GM23338 (cell line): ENCODE data around the gene EAF2. TPM values are rescaled to one million over a fixed set of nuclear protein-coding genes. Genes with fewer than 3 reads are reported as not detected.

Source experiments
- ATAC-seq: fragments of 200-7000 bp; cut with Tn5 transposase; 3 replicates; pipeline ENCODE4 v1.9.1; 2020
- DNase-seq: peaks from one replicate; pipeline ENCODE4 v3.0.0-alpha.2; 2015; ENCODE audit warnings: low spot score
- H2AFZ ChIP-seq: fragments of 200-600 bp; sonication (generic); 2 replicates; pipeline ENCODE4 v1.8.0; 2016; ENCODE audit warnings: antibody characterized with exemption, mild to moderate bottlenecking, moderate library complexity
- H3F3A ChIP-seq: fragments of 200-600 bp; sonication (generic); replicated peaks from 2 replicates; pipeline ENCODE4 v1.8.0; 2017; ENCODE audit warnings: antibody characterized with exemption, mixed run types, low read depth
- H3K27ac ChIP-seq: fragments of 200-600 bp; sonication (generic); 2 replicates; pipeline ENCODE4 v1.6.1; 2016; ENCODE audit warnings: low read depth
- H3K27me3 ChIP-seq: fragments of 200-600 bp; sonication (generic); 2 replicates; pipeline ENCODE4 v1.8.0; 2016; ENCODE audit warnings: mild to moderate bottlenecking, mixed run types, moderate library complexity; ENCODE audit not compliant: insufficient read depth
- H3K36me3 ChIP-seq: fragments of 200-600 bp; sonication (generic); 2 replicates; pipeline ENCODE4 v1.8.0; 2016; ENCODE audit warnings: mild to moderate bottlenecking; ENCODE audit not compliant: insufficient read depth
- H3K4me1 ChIP-seq: fragments of 200-600 bp; sonication (generic); 2 replicates; pipeline ENCODE4 v1.8.0; 2016; ENCODE audit warnings: mild to moderate bottlenecking, moderate library complexity; ENCODE audit not compliant: insufficient read depth
- H3K4me2 ChIP-seq: fragments of 200-600 bp; sonication (generic); 2 replicates; pipeline ENCODE4 v1.7.1; 2017; ENCODE audit warnings: mixed run types
- H3K4me3 ChIP-seq: fragments of 200-600 bp; sonication (generic); 2 replicates; pipeline ENCODE4 v1.6.1; 2016; ENCODE audit warnings: mixed run types
- H3K79me2 ChIP-seq: fragments of 200-600 bp; sonication (generic); replicated peaks from 2 replicates; pipeline ENCODE4 v1.8.0; 2017; ENCODE audit warnings: mild to moderate bottlenecking; ENCODE audit not compliant: insufficient read depth
- H3K9me2 ChIP-seq: fragments of 200-600 bp; sonication (generic); 2 replicates; pipeline ENCODE4 v1.8.0; 2017; ENCODE audit not compliant: insufficient read depth
- H4K20me1 ChIP-seq: fragments of 200-600 bp; sonication (generic); replicated peaks from 2 replicates; pipeline ENCODE4 v1.8.0; 2017; ENCODE audit warnings: mild to moderate bottlenecking; ENCODE audit not compliant: insufficient read depth
- H3K27ac Mint-ChIP-seq: 2 replicates; pipeline ENCODE4 v1.8.0; 2020; ENCODE audit warnings: inconsistent platforms, mild to moderate bottlenecking, moderate library complexity, mixed read lengths
- H3K27me3 Mint-ChIP-seq: 3 replicates; pipeline ENCODE4 v1.8.0; 2022; ENCODE audit warnings: low read depth, mild to moderate bottlenecking, moderate library complexity, mixed read lengths, inconsistent platforms; ENCODE audit not compliant: insufficient read depth, poor library complexity
- H3K36me3 Mint-ChIP-seq: 3 replicates; pipeline ENCODE4 v1.8.0; 2021; ENCODE audit warnings: low read depth, mild to moderate bottlenecking, inconsistent platforms, moderate library complexity, mixed read lengths
- H3K4me1 Mint-ChIP-seq: 3 replicates; pipeline ENCODE4 v1.8.0; 2020; ENCODE audit warnings: mild to moderate bottlenecking, inconsistent platforms, mixed read lengths
- H3K4me3 Mint-ChIP-seq: 3 replicates; pipeline ENCODE4 v1.8.0; 2021; ENCODE audit warnings: moderate library complexity, mild to moderate bottlenecking, inconsistent platforms, mixed read lengths
- H3K9me3 Mint-ChIP-seq: 3 replicates; pipeline ENCODE4 v1.8.0; 2020; ENCODE audit warnings: moderate library complexity, mild to moderate bottlenecking, inconsistent platforms, mixed read lengths
- CREB1 ChIP-seq: fragments of 250-450 bp; sonication (Bioruptor Pico); IDR thresholded peaks from 2 replicates; pipeline ENCODE4 v1.5.0; 2020; ENCODE audit warnings: low read depth, mild to moderate bottlenecking, moderate library complexity
- ETS1 ChIP-seq: IDR thresholded peaks from 2 replicates; pipeline ENCODE4 v1.6.1; 2016; ENCODE audit warnings: antibody characterized with exemption
- JUNB ChIP-seq: IDR thresholded peaks from one replicate; pipeline ENCODE4 v1.6.1; 2016; ENCODE audit warnings: antibody characterized with exemption; ENCODE audit not compliant: unreplicated experiment
- POLR2AphosphoS5 ChIP-seq: IDR thresholded peaks from 2 replicates; pipeline ENCODE4 v1.6.1; 2016; ENCODE audit warnings: antibody characterized with exemption, low read depth
- REST ChIP-seq: IDR thresholded peaks from one replicate; pipeline ENCODE4 v1.6.1; 2018; ENCODE audit warnings: antibody characterized with exemption; ENCODE audit not compliant: unreplicated experiment
- ZNF114 ChIP-seq: fragments of 250-450 bp; sonication (Bioruptor Pico); IDR thresholded peaks from 2 replicates; pipeline ENCODE4 v1.5.0; 2020; ENCODE audit warnings: mild to moderate bottlenecking, moderate library complexity
- ZNF331 ChIP-seq: fragments of 250-450 bp; sonication (Bioruptor Pico); IDR thresholded peaks from 2 replicates; pipeline ENCODE4 v1.5.0; 2020; ENCODE audit warnings: low read depth, mild to moderate bottlenecking, moderate library complexity
- ZNF462 ChIP-seq: fragments of 250-450 bp; sonication (Bioruptor Pico); IDR thresholded peaks from 2 replicates; pipeline ENCODE4 v1.5.0; 2020; ENCODE audit warnings: mild to moderate bottlenecking, moderate library complexity
- polyA plus RNA-seq: library from polyadenylated mRNA; unstranded; fragments of >200 nt; fragmentation: Nextera tagmentation; extraction: Ambion mirVana; gene quantifications from 2 replicates; pipeline ENCODE4 v1.2.1, GENCODE V29; 2016
- total RNA-seq: library from RNA; depleted of rRNA; stranded (reverse); fragments of >200 nt; shearing (Covaris generic); gene quantifications from 2 replicates; pipeline ENCODE4 v1.2.3, GENCODE V29; 2014

EAF2 gene
- total and polyA plus RNA-seq, 2 experiments from 2014 or later: 5.7 to 14.7 TPM

- TF ChIP-seq ZNF462 (CRISPR knock-in tag): no peak
- no peak for TF ChIP-seq ZNF114 (CRISPR knock-in tag)
- no peak for TF ChIP-seq CREB1 (CRISPR knock-in tag)
Measured at GRCh38 chr3:121895736-121896135, 60.7 kb downstream of the EAF2 start (continued).

GRCh38 chr3:121896823-121897222, 61.8 kb downstream of the EAF2 start:
- H3K9me3 Mint-ChIP-seq: no peaks in the 10 kb centered on the region
- Histone ChIP-seq H3K4me1 (peaks cover 36% of the 10 kb centered on the region), H3K27me3 (no peaks in the 10 kb centered on the region), H3K27ac (no peak overlapping the region), H3K79me2 (no peaks in the 10 kb centered on the region), H3K9me2 (no peaks in the 10 kb centered on the region), H3F3A (peaks cover 2% of the 10 kb centered on the region; the same call in 1 of the 2 replicates), H2AFZ (no peak overlapping the region), H3K4me2 (no peak overlapping the region), H4K20me1 (no peaks in the 10 kb centered on the region), H3K36me3 (no peaks in the 10 kb centered on the region), H3K4me3 (no peak overlapping the region)
- no peak overlapping the region for H3K4me3 Mint-ChIP-seq
- H3K27ac Mint-ChIP-seq: no peak overlapping the region
- no peak for DNase-seq
- peaks cover 9% of the 10 kb centered on the region for H3K27me3 Mint-ChIP-seq
- H3K36me3 Mint-ChIP-seq: peaks cover 15% of the 10 kb centered on the region
- no peak for ATAC-seq
- H3K4me1 Mint-ChIP-seq: peaks cover 45% of the 10 kb centered on the region
- TF ChIP-seq POLR2AphosphoS5: no peak
- TF ChIP-seq ETS1: no peak
- no peak for TF ChIP-seq ZNF114 (CRISPR knock-in tag)
- no peak for TF ChIP-seq JUNB
- TF ChIP-seq ZNF331 (CRISPR knock-in tag): no peak
- TF ChIP-seq REST: no peak
- no peak for TF ChIP-seq CREB1 (CRISPR knock-in tag)
